Kidney glomerular epithelial cell (primary cell): ENCODE results near the gene DNAJC5.
A peak's percentile ranks its signal among the peaks of the same experiment; 100 is the strongest.

Source experiments
- DNase-seq: peaks from one replicate; lab custom pipeline; 2025; lab: John Stamatoyannopoulos, UW

The DNAJC5 gene

GRCh38 chr20:63940472-63941266 lies 45.7 kb downstream of the DNAJC5 start:
- no peak for DNase-seq

DNA sequence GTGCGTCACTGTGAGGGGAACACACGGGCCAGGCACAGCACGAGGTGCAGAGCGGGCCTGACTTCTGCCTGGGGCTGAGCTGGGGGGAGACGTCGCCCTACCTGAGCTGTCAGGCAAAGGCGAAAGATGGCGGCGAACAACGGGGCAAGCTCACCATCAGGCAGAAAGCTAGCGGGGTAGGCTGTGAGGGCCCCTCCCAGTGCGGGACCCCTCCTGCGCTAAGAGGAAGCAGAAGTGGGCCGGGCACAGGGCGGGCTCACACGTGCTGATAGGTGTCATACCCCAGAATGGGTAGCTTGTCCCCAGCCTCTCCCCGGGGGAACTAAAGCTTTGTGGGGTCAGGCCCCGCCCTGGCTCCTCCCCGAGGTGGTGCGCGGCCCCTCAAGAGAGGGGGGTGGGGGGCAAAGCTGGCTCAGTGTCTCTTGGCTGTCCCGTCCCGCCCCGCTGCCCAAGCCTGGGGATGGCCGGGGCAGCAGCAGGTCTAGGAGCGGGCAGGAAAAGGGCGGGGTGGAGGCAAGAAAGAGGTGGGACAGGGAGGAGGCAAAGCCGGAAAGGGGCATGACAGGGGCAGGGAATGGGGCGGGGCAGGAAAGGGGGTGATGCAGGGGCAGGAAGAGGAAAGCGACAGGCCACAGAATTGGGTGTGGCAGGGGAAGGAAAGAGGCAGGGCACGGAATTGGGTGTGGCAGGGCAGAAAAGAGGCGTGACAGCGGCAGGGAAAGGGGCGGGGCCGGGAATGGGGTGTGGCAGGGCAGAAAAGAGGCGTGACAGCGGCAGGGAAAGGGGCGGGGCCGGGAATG lies 46.6 kb downstream of the DNAJC5 start:
- DNase-seq = no peak

DNA sequence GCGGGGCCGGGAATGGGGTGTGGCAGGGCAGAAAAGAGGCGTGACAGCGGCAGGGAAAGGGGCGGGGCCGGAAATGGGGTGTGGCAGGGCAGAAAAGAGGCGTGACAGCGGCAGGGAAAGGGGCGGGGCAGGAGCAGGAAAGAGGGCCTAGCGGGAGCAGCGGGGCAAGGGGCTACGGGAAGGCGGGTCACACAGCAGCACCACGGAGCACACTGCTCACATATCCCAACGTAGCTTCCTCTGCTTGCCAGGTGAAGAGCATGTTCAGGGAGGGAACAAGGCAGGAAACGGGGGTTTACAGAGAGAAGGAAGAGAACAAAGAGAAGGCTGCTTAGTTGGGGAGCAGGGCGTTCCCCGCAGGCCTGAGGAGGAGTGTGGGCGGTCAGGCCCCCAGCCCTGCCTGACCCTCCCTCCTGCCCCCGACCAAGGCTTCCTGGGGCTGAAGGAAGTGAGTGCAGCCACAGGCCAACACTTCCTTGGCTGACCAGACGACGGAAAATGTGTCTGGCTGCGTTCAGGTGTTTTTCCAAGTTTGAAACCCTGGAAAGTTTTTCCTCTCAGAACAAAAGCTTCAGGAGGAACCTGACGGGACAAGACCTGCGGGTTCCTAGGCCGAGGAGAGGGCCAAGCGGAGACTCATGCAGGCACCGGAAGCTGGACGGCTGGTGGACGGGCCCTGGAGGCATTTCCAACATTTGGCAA lies 47.5 kb downstream of the DNAJC5 start:
- DNase-seq = no peak

- DNase-seq = no peak
These were observed 48.3 kb downstream of the DNAJC5 start for GRCh38 chr20:63942969-63943807.

DNA sequence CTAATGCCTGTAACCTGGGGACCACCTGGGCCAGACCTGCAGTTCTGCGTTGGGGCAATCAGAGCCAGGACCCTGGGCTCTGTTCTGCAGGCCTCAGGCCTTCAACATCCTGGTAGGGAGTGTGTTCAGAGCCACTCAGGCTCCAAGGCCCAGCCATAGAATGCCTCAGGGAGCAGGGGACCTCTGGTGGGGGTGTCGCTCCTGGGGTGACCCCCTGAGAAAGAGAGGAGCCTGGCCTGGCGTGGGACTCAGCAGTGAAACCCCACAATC lies 48.8 kb downstream of the DNAJC5 start:
- no peak for DNase-seq

DNA sequence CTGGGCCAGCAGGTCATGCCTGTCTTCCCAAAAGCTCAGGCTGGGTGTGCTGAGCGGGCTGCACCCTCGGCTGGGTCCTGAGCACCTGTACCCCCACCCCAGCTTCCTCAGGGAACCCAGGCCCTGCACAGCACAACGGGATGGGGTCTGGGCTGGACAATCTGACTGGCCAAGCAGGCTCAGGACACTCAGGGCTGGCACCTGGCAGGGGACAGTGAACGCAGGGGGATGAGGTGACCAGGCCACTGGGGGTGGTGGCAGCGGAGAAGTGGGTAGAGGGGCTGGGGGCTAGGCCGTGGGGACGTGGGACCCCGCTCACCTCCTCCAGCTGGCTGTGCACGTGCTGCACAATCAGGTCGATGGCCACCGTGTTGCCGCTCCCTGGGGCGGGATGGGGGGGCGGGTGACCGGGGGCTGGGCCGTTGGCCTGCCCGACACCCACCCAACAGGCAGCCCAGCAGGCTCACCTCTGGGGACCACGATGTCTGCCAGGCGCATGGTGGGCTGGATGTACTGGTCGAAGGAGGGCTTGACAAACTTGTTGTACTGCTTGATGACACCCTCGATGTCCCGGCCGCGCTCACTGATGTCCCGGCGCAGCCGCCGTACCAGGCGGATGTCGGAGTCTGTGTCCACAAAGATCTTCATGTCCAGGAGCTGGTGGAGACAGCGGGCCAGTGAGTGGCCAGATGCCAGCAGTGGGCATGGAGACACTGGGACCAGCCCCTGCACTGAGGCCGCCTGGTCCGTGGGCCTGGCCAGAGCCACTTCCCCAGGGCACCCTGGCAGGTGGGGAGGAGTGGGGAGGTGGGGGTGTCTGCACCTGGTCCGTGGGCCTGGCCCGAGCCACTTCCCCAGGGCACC lies 49.4 kb downstream of the DNAJC5 start:
- DNase-seq = no peak

DNA sequence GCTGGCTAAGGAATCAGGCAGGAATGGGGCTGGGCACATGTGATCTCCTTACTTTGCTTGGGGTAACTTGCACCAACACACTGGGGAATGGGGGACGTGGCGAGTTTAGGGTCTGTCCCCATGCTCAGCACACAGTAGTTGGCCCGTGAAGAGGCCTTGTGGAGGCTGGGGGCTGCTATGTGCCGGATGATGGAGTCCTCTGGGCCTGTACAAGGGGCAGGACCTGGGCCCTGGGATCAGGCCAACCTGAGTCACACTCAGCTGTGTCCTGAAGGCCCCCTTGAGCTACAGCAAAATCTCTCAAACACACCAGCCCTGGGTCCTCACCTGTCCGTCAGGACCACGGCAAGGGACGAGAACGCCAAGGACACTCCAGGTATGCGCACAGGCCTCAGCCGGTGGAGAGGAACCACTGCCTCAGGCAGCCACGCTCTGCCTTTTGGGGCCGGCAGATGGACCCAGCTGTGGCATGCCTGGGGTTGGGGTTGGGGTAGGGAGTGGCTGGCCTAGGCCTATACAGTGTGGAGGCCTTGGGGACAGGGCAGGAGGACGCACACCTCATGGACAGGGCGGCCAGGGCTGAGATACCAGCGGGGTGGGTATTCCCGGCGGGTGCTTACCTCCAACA lies 50.2 kb downstream of the DNAJC5 start:
- DNase-seq = no peak

- no peak for DNase-seq
These were observed 51.3 kb downstream of the DNAJC5 start for GRCh38 chr20:63945921-63946920.

DNA sequence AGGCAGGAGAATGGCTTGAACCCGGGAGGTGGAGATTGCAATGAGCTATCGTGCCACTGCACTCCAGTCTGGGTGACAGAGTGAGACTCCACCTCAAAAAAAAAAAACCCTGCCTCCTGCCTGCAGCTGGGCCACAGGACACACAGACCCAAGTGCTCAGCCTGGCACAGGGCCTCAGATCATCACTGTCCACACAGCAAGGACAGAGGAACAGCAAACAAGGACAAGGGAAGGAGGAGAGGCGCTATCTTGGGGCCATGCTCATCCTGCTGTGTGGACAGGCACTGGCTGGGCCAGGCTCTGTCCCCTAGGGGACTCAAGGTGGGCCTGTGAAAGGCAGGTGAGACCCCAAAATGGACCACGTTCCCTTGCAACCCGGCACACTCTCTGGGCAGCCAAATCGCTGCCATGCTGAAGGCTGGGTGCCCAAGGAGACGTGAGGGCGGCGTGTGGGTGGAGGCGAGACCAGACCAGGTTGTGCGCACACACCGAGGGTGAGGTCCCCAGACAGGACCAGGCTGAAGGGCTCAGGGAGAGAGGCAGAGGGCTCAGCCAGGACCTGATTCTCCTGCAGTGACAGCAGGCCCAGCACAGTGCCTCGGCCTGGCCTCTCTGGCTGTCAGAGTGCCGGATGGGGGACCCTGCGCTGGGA lies 52.2 kb downstream of the DNAJC5 start:
- DNase-seq = no peak

- DNase-seq = no peak
These were observed 52.9 kb downstream of the DNAJC5 start for GRCh38 chr20:63947638-63948456.

DNA sequence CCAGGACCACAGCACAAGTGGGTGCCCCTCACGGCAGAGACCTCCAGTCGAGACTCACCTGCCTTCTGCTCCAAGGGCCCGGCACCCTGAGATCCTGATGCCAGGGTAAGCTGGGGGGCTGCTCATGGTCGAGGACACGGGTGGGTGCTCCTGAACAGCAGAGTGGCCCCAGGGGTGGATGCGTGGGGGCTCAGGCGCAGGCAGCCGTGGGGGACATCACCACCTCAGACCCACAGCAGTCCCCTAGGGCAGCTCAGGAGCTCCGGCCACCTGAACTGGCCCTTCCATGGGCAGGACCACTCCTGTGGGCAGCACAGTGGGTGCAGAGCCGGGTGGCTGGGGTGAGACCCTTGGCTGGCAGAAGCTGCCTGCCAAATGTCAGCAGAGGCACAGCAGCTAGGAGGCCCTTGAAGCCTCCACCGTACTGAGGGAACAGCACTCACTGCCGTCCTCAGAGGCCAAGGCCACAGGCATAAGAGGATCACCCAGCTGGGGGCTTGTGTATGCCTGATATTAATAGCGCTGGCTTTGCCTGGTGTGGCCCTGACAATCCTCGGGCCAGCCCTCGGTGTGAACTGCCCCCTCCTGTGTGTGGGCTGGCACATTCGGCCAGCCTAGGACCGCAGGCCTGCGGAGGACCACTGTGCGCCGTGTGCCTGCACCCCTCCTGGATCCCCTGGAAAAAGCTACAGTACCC lies 55.9 kb downstream of the DNAJC5 start:
- no peak for DNase-seq

DNA sequence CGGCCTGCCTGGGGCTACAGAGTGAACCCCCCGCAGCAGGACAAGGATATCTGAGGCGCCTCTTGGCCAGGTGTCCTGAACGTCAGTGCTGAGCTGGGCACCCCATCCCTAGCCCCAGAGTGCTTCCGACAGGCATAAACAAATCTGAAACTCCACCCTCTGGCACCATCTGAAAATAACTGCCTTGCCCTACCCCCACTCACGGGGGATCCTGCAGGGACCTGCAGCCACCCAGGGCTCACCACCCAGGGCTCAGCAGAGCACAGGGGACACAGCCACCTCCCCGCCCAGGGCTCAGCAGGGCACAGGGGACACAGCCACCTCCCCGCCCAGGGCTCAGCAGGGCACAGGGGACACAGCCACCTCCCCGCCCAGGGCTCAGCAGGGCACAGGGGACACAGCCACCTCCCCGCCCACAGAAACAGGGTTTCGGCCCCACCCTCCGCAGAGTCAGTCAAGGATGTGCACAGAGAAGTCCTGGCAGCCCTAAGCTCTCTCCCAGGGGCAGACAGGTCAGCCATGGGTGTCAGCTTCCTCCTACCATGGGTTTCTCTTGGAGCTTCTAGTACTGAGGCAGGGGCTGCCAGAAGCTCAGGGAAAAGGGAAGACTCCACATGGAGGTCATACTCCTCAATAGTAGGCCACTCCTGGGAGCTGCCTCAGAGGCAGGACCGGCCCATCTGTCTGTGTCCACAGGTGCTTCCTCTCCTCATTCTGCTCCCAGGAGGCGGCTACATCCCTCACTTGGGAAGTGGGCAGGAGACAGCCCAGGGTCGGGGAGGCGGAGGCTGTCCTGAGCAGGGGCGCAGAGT lies 56.7 kb downstream of the DNAJC5 start:
- no peak for DNase-seq

- no peak for DNase-seq
These were observed 57.2 kb downstream of the DNAJC5 start for GRCh38 chr20:63952210-63952535.

- DNase-seq = no peak
These were observed 57.8 kb downstream of the DNAJC5 start for GRCh38 chr20:63952769-63953168.

- peak; percentile 4 for DNase-seq
These were observed 59.0 kb downstream of the DNAJC5 start for GRCh38 chr20:63953764-63954429.

- DNase-seq = no peak
These were observed 60.4 kb downstream of the DNAJC5 start for GRCh38 chr20:63955281-63955826.
